GM15510 (cell line): Measurements from ENCODE around the gene SFRP5.

Source experiments
- POLR2A ChIP-seq: IDR thresholded peaks from 3 replicates; pipeline ENCODE4 v1.6.1; 2011; ENCODE audit warnings: borderline replicate concordance; ENCODE audit not compliant: insufficient read length; ENCODE audit errors: extremely low read depth

Gene SFRP5

GRCh38 chr10:97717627-97718026, 54.2 kb downstream of the SFRP5 start:
- no peak for TF ChIP-seq POLR2A
